HepG2 (cell line): ENCODE data around the gene CFAP100. TPM values are rescaled to one million over a fixed set of nuclear protein-coding genes. Genes with fewer than 3 reads are reported as not detected.

ENCODE experiments used
- HMGXB4 ChIP-seq, 2 experiments: sonication (generic) in 1 of 2; formaldehyde crosslinking in 1 of 2; IDR thresholded peaks; 2 replicates each; pipeline versions ENCODE4 v1.4.0 to v1.6.1; 2018 to 2020; ENCODE audit warnings: missing genetic modification reagents in 2 of 2, borderline replicate concordance in 1 of 2, low read depth in 1 of 2, mild to moderate bottlenecking in 1 of 2, missing biosample characterization in 1 of 2
- KDM2A ChIP-seq: sonication (generic); formaldehyde crosslinking; IDR thresholded peaks from 2 replicates; pipeline ENCODE4 v1.4.0; 2020; ENCODE audit warnings: low read depth, missing genetic modification reagents, borderline replicate concordance
- NFE2L1 ChIP-seq: sonication (generic); formaldehyde crosslinking; IDR thresholded peaks from 2 replicates; pipeline ENCODE4 v1.4.0; 2020; ENCODE audit warnings: missing genetic modification reagents, mild to moderate bottlenecking, borderline replicate concordance
- NR0B2 ChIP-seq: sonication (generic); formaldehyde crosslinking; IDR thresholded peaks from 2 replicates; pipeline ENCODE4 v1.4.0; 2020; ENCODE audit warnings: mild to moderate bottlenecking, missing genetic modification reagents
- PRDM4 ChIP-seq: sonication (generic); formaldehyde crosslinking; IDR thresholded peaks from 2 replicates; pipeline ENCODE4 v1.9.0; 2021; ENCODE audit warnings: missing genetic modification reagents, borderline replicate concordance
- ZNF615 ChIP-seq: sonication (generic); formaldehyde crosslinking; IDR thresholded peaks from 2 replicates; pipeline ENCODE4 v1.5.0; 2020; ENCODE audit warnings: mild to moderate bottlenecking, missing genetic modification reagents, borderline replicate concordance
- ZNF687 ChIP-seq: sonication (generic); formaldehyde crosslinking; IDR thresholded peaks from 2 replicates; pipeline ENCODE4 v1.5.1; 2020; ENCODE audit warnings: mild to moderate bottlenecking, missing genetic modification reagents, moderate library complexity
- ZNF746 ChIP-seq: sonication (generic); formaldehyde crosslinking; IDR thresholded peaks from 2 replicates; pipeline ENCODE4 v1.8.0; 2022; ENCODE audit warnings: mild to moderate bottlenecking, missing genetic modification reagents
- ZNF777 ChIP-seq: sonication (generic); formaldehyde crosslinking; IDR thresholded peaks from 2 replicates; pipeline ENCODE4 v1.4.0; 2020; ENCODE audit warnings: missing genetic modification reagents
- polyA plus RNA-seq, 8 experiments: library from polyadenylated mRNA; depleted of rRNA in 3 of 8; stranded (reverse) in 7 of 8; unstranded in 1 of 8; fragments of >200 nt; fragmentation: Illumina TruSeq in 4 of 8; extraction: Trizol in 4 of 8; gene quantifications; 2 replicates each; pipeline versions ENCODE4 v1.2.1 to v1.2.3, GENCODE V29; 2011 to 2016; ENCODE audit warnings: low read depth in 4 of 8, missing spikeins in 1 of 8, mixed read lengths in 1 of 8; ENCODE audit not compliant: insufficient read depth in 1 of 8
- total RNA-seq, 5 experiments: library from RNA; depleted of rRNA; stranded (reverse); fragments of >200 nt; fragmentation: Illumina TruSeq; extraction: Trizol; gene quantifications; 2 replicates each; pipeline ENCODE4 v1.2.3, GENCODE V29; 2016; ENCODE audit warnings: low read depth in 1 of 5
- TF ChIP-seq, protein P1 (sequence below): sonication (generic); formaldehyde crosslinking; IDR thresholded peaks from 2 replicates; pipeline ENCODE4 v1.4.0; 2020; ENCODE audit warnings: missing genetic modification reagents, borderline replicate concordance
- TF ChIP-seq, protein P2 (sequence below): sonication (generic); formaldehyde crosslinking; IDR thresholded peaks from 2 replicates; pipeline ENCODE4 v1.4.0; 2020; ENCODE audit warnings: mild to moderate bottlenecking, missing genetic modification reagents
- TF ChIP-seq, protein P3 (sequence below): sonication (generic); formaldehyde crosslinking; IDR thresholded peaks from 2 replicates; pipeline ENCODE4 v1.8.0; 2022; ENCODE audit warnings: mild to moderate bottlenecking, missing genetic modification reagents, moderate library complexity

CFAP100 gene
- total and polyA plus RNA-seq, 2 of the 13 experiments (the other 11 are each of a cell fraction or from before 2014, with no cell fraction given): 0.32 TPM; not detected in 1

GRCh38 chr3:126357295-126358037 lies 37.2 kb upstream of the CFAP100 start, which contains the start of gene KLF15 (continued):
- TF ChIP-seq PRDM4 (CRISPR knock-in tag): no peak
- TF ChIP-seq, protein P1, sequence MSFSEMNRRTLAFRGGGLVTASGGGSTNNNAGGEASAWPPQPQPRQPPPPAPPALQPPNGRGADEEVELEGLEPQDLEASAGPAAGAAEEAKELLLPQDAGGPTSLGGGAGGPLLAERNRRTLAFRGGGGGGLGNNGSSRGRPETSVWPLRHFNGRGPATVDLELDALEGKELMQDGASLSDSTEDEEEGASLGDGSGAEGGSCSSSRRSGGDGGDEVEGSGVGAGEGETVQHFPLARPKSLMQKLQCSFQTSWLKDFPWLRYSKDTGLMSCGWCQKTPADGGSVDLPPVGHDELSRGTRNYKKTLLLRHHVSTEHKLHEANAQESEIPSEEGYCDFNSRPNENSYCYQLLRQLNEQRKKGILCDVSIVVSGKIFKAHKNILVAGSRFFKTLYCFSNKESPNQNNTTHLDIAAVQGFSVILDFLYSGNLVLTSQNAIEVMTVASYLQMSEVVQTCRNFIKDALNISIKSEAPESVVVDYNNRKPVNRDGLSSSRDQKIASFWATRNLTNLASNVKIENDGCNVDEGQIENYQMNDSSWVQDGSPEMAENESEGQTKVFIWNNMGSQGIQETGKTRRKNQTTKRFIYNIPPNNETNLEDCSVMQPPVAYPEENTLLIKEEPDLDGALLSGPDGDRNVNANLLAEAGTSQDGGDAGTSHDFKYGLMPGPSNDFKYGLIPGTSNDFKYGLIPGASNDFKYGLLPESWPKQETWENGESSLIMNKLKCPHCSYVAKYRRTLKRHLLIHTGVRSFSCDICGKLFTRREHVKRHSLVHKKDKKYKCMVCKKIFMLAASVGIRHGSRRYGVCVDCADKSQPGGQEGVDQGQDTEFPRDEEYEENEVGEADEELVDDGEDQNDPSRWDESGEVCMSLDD (CRISPR knock-in tag): no peak
- TF ChIP-seq ZNF746 (CRISPR knock-in tag): no peak
- peak; percentile 56 for TF ChIP-seq ZNF687 (CRISPR knock-in tag)
- no peak for TF ChIP-seq ZNF777 (CRISPR knock-in tag)
- no peak for TF ChIP-seq NFE2L1 (CRISPR knock-in tag)
- no peak for TF ChIP-seq HMGXB4 (CRISPR knock-in tag; IDR thresholded peaks at IDR 0.05; ENCODE audit: borderline replicate concordance in 1 of 2, low read depth in 1 of 2)
- TF ChIP-seq ZNF615 (CRISPR knock-in tag): no peak
- no peak for TF ChIP-seq NR0B2
- TF ChIP-seq, protein P2, sequence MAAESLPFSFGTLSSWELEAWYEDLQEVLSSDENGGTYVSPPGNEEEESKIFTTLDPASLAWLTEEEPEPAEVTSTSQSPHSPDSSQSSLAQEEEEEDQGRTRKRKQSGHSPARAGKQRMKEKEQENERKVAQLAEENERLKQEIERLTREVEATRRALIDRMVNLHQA (CRISPR knock-in tag): no peak
- TF ChIP-seq, protein P3, sequence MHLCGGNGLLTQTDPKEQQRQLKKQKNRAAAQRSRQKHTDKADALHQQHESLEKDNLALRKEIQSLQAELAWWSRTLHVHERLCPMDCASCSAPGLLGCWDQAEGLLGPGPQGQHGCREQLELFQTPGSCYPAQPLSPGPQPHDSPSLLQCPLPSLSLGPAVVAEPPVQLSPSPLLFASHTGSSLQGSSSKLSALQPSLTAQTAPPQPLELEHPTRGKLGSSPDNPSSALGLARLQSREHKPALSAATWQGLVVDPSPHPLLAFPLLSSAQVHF (CRISPR knock-in tag): no peak
- TF ChIP-seq KDM2A: 0 out of 2 replicates have a peak, but pooled peaks have one; percentile 25
